ENCODE data around the gene TMEM231.
"Not testable (repeated sequence)": the region's sequence is repeated elsewhere in the genome, so short reads cannot be mapped to it uniquely, and the experiment has no call there.

TMEM231 gene

DNA sequence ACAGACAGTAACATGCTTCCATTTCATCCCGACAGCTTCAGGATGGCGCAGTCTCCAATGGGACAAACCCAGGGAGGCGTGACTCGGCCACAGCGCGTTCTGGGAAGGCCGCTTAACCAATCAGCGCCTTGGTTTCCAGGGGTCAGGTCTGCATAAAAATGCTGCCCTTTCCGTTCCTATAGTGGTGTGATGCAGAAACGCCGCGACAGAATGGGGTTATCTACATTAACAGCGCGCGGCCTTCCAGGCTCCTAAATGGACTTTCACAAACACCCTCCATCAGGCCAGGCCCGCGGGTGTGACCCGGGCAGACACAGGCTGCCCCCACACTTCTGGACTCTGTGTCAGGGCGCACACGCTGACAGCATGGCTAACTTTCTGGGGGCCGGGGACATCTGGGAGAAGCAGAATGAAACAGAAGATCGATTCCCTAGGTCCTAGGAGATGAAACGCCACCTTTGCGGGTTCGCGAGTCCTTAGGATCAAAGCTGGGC, 792 bp downstream of the TMEM231 start:
- H3K4me3 ChIP-seq (ENCODE audit: low read length), result peak overlapping the region; percentile 69
- TF ChIP-seq ZNF274 (IDR thresholded peaks at IDR 0.05; ENCODE audit: low read depth, low read length), result no peak

DNA sequence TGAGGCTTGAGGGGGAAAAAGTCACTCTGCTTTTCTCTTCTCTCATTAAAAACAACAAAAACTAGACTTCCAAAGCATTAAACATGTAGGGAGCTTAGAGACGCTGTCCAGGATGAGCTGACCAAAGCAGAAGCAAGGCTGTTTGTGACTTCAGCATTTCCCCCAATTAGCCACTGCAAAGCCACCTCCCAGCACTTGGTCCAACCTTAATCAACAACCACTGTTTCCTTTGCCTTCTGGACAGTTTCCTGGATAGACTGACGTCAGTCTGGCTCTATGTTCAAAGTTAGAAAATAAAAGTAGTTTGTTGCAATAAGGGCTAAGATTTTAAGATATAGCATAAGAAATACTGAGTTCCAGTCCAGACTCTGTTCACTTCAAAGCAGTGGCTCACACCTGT, 3.1 kb downstream of the TMEM231 start:
- H3K4me3 ChIP-seq (ENCODE audit: low read length), result no peak overlapping the region
- no peak for TF ChIP-seq ZNF274 (IDR thresholded peaks at IDR 0.05; ENCODE audit: low read depth, low read length)

GRCh38 chr16:75550211-75550662, 5.8 kb downstream of the TMEM231 start:
- no peak overlapping the region for H3K4me3 ChIP-seq (ENCODE audit: low read length)
- TF ChIP-seq ZNF274 (IDR thresholded peaks at IDR 0.05; ENCODE audit: low read depth, low read length), result no peak

DNA sequence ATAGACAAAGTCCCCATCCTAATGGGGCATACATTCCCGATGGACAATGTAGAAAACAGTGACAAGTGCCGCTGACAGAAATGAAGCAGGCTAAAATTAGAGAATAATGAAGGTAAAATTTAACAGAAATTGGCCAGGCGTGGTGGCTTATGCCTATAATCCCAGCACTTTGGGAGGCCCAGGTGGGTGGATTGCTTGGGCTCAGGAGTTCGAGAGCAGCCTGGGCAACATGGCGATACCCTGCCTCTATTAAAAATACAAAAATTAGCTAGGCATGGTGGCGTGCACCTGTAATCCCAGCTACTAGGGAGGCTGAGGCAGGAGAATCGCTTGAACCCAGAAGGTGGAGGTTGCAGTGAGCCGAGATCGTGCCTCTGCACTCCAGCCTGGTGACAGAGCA, 7.6 kb downstream of the TMEM231 start:
- not testable (repeated sequence) for H3K4me3 ChIP-seq (ENCODE audit: low read length)

- no peak overlapping the region for H3K4me3 ChIP-seq (ENCODE audit: low read length)
- TF ChIP-seq ZNF274 (IDR thresholded peaks at IDR 0.05; ENCODE audit: low read depth, low read length), result no peak
Observed at GRCh38 chr16:75546293-75546692, 9.8 kb downstream of the TMEM231 start.

- not testable (repeated sequence) for H3K4me3 ChIP-seq (ENCODE audit: low read length)
Observed at GRCh38 chr16:75545879-75546278, 10.2 kb downstream of the TMEM231 start.

DNA sequence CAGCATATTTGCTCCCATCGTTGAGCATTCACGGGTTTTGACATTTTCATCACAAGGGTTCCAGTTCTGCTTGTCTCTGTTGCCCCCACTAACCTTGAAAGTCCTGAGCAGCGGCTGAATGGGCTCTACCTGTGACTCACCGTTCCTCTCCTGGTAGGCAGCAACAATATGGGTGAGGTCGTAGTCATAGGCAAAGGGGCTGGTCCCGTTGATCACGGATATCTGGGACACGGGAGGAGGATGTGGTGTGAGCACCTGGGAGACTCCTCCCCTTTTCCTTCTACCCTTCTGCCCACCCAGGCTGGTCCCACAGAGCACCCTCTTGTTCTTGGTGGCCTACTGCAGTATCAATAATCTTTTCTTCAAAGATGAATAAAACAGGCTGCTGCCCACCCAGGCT, 13.6 kb downstream of the TMEM231 start:
- H3K4me3 ChIP-seq (ENCODE audit: low read length), result not testable (repeated sequence)

GRCh38 chr16:75541236-75541635, 14.8 kb downstream of the TMEM231 start:
- H3K4me3 ChIP-seq (ENCODE audit: low read length), result no peak overlapping the region
- no peak for TF ChIP-seq ZNF274 (IDR thresholded peaks at IDR 0.05; ENCODE audit: low read depth, low read length)

GRCh38 chr16:75538882-75539565, 17.0 kb downstream of the TMEM231 start:
- not testable (repeated sequence) for H3K4me3 ChIP-seq (ENCODE audit: low read length)

GRCh38 chr16:75537776-75538175, 18.3 kb downstream of the TMEM231 start:
- TF ChIP-seq ZNF274 (IDR thresholded peaks at IDR 0.05; ENCODE audit: low read depth, low read length), result no peak
- no peak overlapping the region for H3K4me3 ChIP-seq (ENCODE audit: low read length)

DNA sequence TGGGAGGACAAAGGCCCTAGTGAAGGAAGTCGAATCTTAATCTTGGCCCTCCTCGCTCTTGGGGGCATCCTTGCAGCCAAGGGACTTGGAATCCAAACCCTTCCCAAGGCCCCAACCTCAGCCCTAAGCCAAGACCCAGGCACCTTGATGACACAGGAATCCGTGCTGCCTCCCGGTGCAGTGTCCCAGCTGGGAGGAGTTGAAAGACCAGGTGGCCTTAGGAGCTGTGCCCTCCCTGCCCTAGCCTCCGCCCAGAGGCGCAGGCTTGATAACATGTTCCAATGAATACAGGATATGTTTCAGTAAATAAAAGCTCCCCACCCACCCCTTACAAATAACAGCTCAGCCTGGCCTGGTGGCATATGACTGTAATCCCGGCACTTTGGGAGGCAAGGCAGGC, 20.2 kb downstream of the TMEM231 start, which contains the start of gene CHST5:
TSS of gene CHST5 (minus strand) at position 208 of the 400 bp plus-strand sequence. CDS start 5,724 bp downstream, outside the sequence.
- H3K4me3 ChIP-seq (ENCODE audit: low read length), result no peak within 1 kb of the TSS
- TF ChIP-seq ZNF274 (IDR thresholded peaks at IDR 0.05; ENCODE audit: low read depth, low read length), result no peak

DNA sequence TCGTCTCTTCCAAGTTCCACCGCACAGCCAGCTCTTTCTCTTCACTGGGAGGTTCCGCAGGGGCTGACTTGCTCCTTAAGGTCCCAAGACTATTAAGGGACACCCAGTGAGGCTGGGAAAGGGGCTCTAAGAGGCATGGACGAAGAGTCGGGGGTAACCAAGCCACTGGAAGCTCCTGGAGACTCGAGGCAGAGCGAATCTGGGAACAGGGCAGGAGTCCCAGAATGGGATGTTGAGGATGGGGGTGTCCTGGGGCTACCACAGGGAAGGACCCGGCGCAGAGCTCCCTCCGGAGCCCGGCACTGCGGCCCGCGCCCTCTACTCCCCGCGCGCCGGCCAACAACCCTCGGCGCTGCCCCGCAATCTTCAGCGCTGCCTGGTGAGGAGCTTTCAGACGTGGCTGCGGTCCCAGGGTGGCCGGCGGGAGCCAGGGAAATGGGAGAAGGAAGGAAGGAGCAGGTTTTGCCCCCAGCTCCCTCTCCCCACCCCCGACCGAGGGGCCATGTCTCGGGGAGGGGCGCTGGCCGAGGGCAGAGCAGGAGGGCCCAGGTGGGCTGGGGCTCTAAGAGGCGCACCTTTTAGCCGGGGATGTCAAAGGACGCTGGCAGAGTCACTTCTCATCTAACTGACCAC, 20.7 kb downstream of the TMEM231 start:
- H3K4me3 ChIP-seq (ENCODE audit: low read length), result no peak overlapping the region
- no peak for TF ChIP-seq ZNF274 (IDR thresholded peaks at IDR 0.05; ENCODE audit: low read depth, low read length)

- no peak overlapping the region for H3K4me3 ChIP-seq (ENCODE audit: low read length)
- no peak for TF ChIP-seq ZNF274 (IDR thresholded peaks at IDR 0.05; ENCODE audit: low read depth, low read length)
Observed at GRCh38 chr16:75534560-75535205, 21.4 kb downstream of the TMEM231 start.

GRCh38 chr16:75532791-75533190, 23.3 kb downstream of the TMEM231 start:
- no peak for TF ChIP-seq ZNF274 (IDR thresholded peaks at IDR 0.05; ENCODE audit: low read depth, low read length)
- H3K4me3 ChIP-seq (ENCODE audit: low read length), result no peak overlapping the region

- no peak overlapping the region for H3K4me3 ChIP-seq (ENCODE audit: low read length)
- no peak for TF ChIP-seq ZNF274 (IDR thresholded peaks at IDR 0.05; ENCODE audit: low read depth, low read length)
Observed at GRCh38 chr16:75532142-75532765, 23.8 kb downstream of the TMEM231 start.

All from GM08714 (cell line).